Hematopoietic multipotent progenitor cell treated with erythropoietin and hydrocortisone succinate and interleukin-3 and kit ligand, for 17 days (in vitro differentiated cells): ENCODE data around the gene SHC4.
"Not testable (repeated sequence)": the region's sequence is repeated elsewhere in the genome, so short reads cannot be mapped to it uniquely, and the experiment has no call there.

Experiments
- DNase-seq: peaks from one replicate; pipeline ENCODE4 v3.0.0-alpha.2; 2015; ENCODE audit warnings: low spot score

Gene SHC4

GRCh38 chr15:48924528-48925393 lies 39.0 kb downstream of the SHC4 start:
- no peak for DNase-seq

GRCh38 chr15:48922046-48922445 lies 41.7 kb downstream of the SHC4 start:
- DNase-seq, result no peak

GRCh38 chr15:48916721-48917120 lies 47.0 kb downstream of the SHC4 start:
- DNase-seq, result no peak

GRCh38 chr15:48915861-48916260 lies 47.9 kb downstream of the SHC4 start:
- DNase-seq, result no peak

GRCh38 chr15:48914717-48915116 lies 49.0 kb downstream of the SHC4 start:
- DNase-seq, result no peak

DNA sequence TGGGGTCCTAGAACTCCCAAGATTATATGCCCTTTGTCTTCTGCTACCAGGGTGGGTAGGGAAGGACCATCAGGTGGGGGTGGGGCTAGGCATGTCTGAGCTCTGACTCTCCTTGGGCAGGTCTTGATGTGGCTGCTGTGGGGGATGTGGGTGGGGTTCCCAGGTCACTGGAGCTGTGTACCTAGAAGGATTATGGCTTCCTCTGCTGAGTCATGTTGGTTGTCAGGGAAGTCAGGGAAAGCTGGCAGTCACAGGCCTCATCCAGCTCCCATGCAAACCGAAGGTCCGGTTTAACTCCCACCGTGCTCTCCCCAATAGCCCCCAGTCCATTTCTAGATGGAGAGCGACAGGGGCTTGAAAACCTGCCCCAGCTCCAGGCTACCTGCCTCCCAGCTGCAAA lies 50.6 kb downstream of the SHC4 start:
- no peak for DNase-seq

DNA sequence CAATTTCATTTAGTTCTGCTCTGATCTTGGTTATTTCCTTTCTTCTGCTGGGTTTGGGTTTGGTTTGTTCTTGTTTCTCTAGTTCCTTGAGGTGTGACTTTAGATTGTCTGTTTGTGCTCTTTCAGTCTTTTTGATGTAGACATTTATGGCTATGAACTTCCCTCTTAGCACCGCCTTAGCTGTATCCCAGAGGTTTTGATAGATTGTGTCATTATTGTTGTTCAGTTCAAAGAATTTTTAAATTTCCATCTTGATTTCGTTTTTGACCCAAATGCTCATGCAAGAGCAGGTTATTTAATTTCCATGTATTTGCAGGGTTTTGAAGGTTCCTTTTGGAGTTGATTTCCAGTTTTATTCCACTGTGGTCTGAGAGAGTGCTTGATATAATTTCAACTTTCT lies 53.2 kb downstream of the SHC4 start:
- DNase-seq, result not testable (repeated sequence)

GRCh38 chr15:48909313-48909712 lies 54.4 kb downstream of the SHC4 start:
- DNase-seq, result not testable (repeated sequence)

- no peak for DNase-seq
Observed at GRCh38 chr15:48905847-48906246, 57.9 kb downstream of the SHC4 start.

GRCh38 chr15:48905216-48905615 lies 58.5 kb downstream of the SHC4 start:
- DNase-seq, result no peak

DNA sequence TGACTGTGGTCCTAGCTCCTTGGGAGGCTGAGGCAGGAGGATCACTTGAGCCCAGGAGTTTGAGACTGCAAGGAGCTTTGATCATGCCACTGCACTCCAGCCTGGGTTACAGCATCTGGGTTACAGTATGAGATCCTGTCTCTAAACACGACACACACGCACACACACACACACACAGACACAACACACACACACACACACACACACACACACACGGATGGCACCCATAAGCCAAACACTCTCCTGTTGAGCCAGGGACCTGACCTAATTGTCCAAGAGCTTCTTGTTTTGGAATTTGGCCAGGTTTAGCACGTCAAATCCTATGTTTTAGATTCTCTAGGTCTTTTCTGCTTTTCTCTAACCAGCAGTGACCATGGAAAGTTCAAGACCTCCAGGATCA lies 59.0 kb downstream of the SHC4 start:
- no peak for DNase-seq

- no peak for DNase-seq
Observed at GRCh38 chr15:48899793-48900192, 63.9 kb downstream of the SHC4 start.

DNA sequence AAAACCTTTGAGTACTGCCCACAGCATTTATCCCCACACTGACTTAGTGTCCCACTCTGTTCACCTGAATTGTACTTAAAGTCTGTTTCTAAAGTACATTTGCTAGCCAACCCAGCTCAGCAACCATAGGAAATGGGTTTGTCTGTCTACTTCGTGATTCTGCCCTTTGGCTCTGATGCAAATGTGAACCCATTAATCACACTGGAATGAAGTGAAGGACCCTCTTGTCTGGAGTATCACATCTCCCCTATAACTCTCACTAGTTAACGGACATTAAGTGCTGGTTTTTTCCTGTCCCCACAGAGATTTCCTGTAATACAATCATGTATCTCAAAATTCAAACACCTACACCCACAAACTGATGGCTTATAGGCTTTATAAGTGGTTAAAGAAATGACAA lies 65.3 kb downstream of the SHC4 start:
- DNase-seq, result no peak

DNA sequence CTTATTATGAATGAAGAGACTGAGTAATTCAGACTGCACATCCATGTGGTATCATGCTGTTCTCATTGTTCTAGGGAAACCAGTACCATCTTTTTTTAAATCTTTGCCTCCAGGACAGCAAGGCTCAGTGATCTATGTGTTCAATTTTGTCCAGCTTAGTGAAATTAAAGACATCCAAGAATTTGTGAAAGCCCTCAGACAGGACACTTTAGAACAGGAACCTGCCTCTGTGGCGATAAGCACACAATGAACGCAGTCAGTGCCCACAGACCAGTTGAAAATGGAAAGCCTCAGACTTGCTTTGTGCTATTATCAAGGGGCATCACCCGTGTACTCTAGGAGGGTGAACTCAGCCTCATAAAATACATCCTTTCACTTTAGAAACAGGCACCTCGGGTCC lies 65.7 kb downstream of the SHC4 start:
- no peak for DNase-seq

DNA sequence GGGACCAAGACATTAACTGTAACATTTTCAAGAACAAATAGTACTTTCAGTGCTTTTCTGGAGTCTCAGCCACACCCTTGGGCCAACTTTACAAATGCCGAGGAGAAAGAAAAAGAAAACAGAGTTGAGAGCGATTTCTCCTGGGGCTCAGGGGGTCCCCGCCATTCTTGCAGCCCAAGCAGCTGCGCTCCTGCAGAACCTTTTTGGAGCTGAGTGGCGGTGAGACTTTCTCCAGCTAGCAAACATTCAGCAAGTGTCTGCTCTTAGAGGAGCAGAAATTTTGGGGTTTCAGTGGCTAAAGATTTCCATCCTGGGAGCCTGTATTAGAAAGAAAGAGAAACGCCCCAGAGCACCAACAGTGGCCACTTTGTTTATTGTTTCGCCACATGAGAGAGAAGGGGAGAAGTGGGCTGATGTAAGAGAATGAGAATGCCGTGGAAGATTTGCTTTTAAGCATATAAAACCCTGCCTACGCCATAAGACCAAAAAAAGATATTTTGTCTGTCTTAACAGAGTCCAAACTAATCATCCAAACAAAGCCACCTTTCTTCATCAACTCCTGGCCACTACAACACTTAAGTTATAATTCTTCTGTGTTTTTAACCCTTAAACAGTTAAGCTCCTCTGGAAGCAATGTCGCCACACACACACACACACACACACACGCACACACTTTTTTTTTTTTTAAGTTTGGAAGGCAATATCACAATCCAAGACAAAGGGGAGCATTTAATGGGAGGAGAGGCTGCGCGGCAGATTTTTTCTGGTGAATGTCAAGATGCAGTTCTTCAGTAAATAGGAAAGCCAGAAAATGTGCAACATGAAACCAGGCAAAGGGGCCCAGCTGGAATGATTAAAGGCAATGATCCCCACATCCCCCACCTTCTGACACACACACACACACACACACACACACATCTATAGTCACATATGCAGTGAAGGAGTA lies 66.6 kb downstream of the SHC4 start:
- no peak for DNase-seq

DNA sequence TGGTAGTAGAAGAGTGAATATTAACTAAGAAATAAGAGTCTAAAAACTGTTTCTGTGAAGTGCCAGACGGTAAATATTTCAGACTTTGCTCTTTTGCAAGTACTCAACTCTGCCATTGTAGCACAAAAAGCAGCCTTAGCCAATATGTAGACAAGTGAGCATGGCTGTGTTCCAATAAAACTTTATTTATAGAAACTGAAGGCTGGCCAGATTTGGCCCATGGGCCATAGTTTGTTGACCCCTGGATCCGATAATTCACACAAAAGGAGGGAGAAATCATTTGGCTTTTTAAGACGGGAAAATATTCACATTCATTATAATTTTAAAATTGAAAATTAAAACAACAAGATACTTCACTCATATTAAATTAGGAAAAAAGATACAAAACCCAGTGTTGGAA lies 70.4 kb downstream of the SHC4 start:
- no peak for DNase-seq

GRCh38 chr15:48891232-48891765 lies 72.4 kb downstream of the SHC4 start:
- no peak for DNase-seq

- DNase-seq, result no peak
Observed at GRCh38 chr15:48890375-48890972, 73.2 kb downstream of the SHC4 start.

DNA sequence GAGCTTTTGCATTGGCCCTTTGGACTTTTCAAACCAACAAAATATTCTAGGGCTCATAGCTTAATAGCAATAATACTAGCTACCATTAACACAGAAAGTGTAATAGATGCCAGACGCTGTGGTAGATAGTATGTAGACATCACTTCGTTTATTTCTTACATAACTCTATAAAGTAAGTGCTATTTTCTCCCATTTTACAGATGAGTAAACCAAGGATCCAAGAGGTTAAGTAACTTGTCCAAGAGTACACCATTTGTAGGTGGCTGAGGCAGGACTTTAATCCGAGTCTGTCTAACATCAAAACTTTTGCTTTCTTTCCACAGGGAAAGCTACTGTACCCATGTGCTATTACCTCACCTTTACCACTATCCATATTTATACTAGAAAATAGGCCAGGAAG lies 73.8 kb downstream of the SHC4 start:
- no peak for DNase-seq

GRCh38 chr15:48888836-48889235 lies 74.9 kb downstream of the SHC4 start:
- no peak for DNase-seq

- DNase-seq, result no peak
Observed at GRCh38 chr15:48888191-48888590, 75.5 kb downstream of the SHC4 start.

DNA sequence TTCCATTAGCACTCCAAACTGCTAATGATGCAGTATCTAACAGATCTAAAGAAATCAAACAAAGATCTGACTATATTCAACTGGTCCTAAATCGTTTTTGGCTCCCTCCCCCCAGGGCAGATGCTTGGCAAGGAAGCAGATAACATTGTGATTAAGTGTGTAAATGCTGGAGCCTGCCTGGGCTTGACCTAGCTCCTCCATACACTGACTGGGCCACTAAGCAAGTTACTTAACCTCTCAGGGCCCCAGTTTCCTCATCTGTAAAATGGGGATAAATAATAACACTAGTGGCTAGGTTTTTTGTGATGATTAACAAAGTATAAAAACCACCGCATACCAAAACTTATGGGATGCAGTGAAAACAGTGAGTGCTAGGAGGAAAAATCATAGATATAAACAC lies 76.6 kb downstream of the SHC4 start:
- DNase-seq, result no peak
